ENCODE results near the gene GKN1. TPM values are rescaled to one million over a fixed set of nuclear protein-coding genes. Genes with fewer than 3 reads are reported as not detected.

Gene GKN1
- total RNA-seq, 4 donors from 2014 or later = 0.62 to 4.7 TPM; not detected in 2

GRCh38 chr2:69010437-69011194, 36.2 kb downstream of the GKN1 start:
- Histone ChIP-seq H3K4me1 (peaks cover 0 to 31% (median 8%) of the 10 kb centered on the region in 3 donors), H3K4me3 (no peak overlapping the region), H3K27me3 (no peaks in the 10 kb centered on the region), H3K9me3 (no peaks in the 10 kb centered on the region), H3K27ac (no peak overlapping the region), H3K36me3 (no peaks in the 10 kb centered on the region)
- 53 to 59% methylated on average over 7 to 8 of the region's 8 CpGs for whole genome bisulfite sequencing, 2 donors (ENCODE audit: low coverage in 1 of 2)
- ATAC-seq = no peak
- TF ChIP-seq EP300 (IDR thresholded peaks at IDR 0.05) = no peak
- TF ChIP-seq POLR2AphosphoS5 (IDR thresholded peaks at IDR 0.05) = no peak
- TF ChIP-seq POLR2A (IDR thresholded peaks at IDR 0.05) = no peak
- TF ChIP-seq, protein P1, sequence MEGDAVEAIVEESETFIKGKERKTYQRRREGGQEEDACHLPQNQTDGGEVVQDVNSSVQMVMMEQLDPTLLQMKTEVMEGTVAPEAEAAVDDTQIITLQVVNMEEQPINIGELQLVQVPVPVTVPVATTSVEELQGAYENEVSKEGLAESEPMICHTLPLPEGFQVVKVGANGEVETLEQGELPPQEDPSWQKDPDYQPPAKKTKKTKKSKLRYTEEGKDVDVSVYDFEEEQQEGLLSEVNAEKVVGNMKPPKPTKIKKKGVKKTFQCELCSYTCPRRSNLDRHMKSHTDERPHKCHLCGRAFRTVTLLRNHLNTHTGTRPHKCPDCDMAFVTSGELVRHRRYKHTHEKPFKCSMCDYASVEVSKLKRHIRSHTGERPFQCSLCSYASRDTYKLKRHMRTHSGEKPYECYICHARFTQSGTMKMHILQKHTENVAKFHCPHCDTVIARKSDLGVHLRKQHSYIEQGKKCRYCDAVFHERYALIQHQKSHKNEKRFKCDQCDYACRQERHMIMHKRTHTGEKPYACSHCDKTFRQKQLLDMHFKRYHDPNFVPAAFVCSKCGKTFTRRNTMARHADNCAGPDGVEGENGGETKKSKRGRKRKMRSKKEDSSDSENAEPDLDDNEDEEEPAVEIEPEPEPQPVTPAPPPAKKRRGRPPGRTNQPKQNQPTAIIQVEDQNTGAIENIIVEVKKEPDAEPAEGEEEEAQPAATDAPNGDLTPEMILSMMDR (IDR thresholded peaks at IDR 0.05) = no peak

- Histone ChIP-seq H3K9me3 (no peaks in the 10 kb centered on the region), H3K27me3 (no peaks in the 10 kb centered on the region), H3K4me3 (no peak overlapping the region), H3K27ac (no peak overlapping the region), H3K36me3 (no peaks in the 10 kb centered on the region), H3K4me1 (peaks cover 0 to 42% (median 8%) of the 10 kb centered on the region in 3 donors)
- ATAC-seq = no peak
- TF ChIP-seq, protein P1 (IDR thresholded peaks at IDR 0.05) = no peak
- TF ChIP-seq EP300 (IDR thresholded peaks at IDR 0.05) (no peak), POLR2AphosphoS5 (IDR thresholded peaks at IDR 0.05) (no peak), POLR2A (IDR thresholded peaks at IDR 0.05) (no peak)
- 80 to 100% methylated on average over 1 of the region's 4 CpGs for WGBS, 2 donors (ENCODE audit: low coverage in 1 of 2)
Measured at GRCh38 chr2:69011611-69012157, 37.2 kb downstream of the GKN1 start.

- Histone ChIP-seq H3K27me3 (no peaks in the 10 kb centered on the region), H3K27ac (peak overlapping the region; percentile 57 to 95 (median 92)), H3K4me1 (peaks cover 0 to 47% (median 11%) of the 10 kb centered on the region in 3 donors), H3K9me3 (no peaks in the 10 kb centered on the region), H3K36me3 (no peaks in the 10 kb centered on the region), H3K4me3 (peak overlapping the region; percentile 63 to 81)
- TF ChIP-seq, protein P1 (IDR thresholded peaks at IDR 0.05) = peak; percentile 66 to 90 (median 88)
- no peak for TF ChIP-seq POLR2AphosphoS5 (IDR thresholded peaks at IDR 0.05)
- WGBS, 2 donors (ENCODE audit: low coverage in 1 of 2) = 8 to 9% methylated on average over 8 to 24 of the region's 27 CpGs
- ATAC-seq = peak; percentile 70
Measured at GRCh38 chr2:69012310-69013141, 38.1 kb downstream of the GKN1 start.

DNA sequence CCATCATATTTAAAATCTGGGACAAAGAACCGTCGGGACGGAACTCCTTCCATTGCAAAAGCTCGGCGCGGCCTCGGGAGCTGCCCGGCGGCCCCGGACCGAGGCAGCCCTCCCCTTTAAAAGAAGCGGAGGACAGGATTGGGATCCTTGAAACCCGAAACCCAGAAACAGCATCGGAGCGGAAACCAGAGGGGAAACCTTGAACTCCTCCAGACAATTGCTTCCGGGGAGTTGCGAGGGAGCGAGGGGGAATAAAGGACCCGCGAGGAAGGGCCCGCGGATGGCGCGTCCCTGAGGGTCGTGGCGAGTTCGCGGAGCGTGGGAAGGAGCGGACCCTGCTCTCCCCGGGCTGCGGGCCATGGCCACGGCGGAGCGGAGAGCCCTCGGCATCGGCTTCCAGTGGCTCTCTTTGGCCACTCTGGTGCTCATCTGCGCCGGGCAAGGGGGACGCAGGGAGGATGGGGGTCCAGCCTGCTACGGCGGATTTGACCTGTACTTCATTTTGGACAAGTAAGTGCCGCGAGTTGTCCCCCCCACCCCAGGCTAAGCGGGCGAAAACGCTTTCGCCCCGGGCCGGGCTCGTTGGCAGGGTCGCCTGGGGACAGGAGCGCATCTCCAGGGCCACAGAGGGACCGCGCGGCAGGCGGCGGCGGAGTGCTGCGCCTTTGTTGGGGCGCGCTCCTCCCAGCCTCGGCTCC, 38.9 kb downstream of the GKN1 start, which contains the start of gene ANTXR1:
Gene ANTXR1, plus strand, starts transcription at position 38 of the 698 bp plus-strand sequence. Its CDS starts 321 bp downstream, at position 359.
- H3K4me3 ChIP-seq = peak within 1 kb of the TSS; percentile 63 to 81
- peaks cover 0 to 54% (median 14%) of the 10 kb centered on the region in 3 donors for H3K4me1 ChIP-seq
- ATAC-seq = peak; percentile 83
- no peaks in the 10 kb centered on the region for H3K27me3 ChIP-seq
- H3K36me3 ChIP-seq = no peaks in the 10 kb centered on the region
- no peaks in the 10 kb centered on the region for H3K9me3 ChIP-seq
- H3K27ac ChIP-seq = peak within 1 kb of the TSS; percentile 57 to 95 (median 92)
- TF ChIP-seq POLR2A (IDR thresholded peaks at IDR 0.05) = peak in 1 of 2 donors; percentile 20
- TF ChIP-seq, protein P1 (IDR thresholded peaks at IDR 0.05) = peak in 1 of 4 experiments; percentile 49
- no peak for TF ChIP-seq EP300 (IDR thresholded peaks at IDR 0.05)
- WGBS, 2 donors (ENCODE audit: low coverage in 1 of 2) = 3 to 20% methylated on average over 1 to 7 of the region's 63 CpGs

Measured in gastroesophageal sphincter (tissue), 4 donors.